ENCODE data around the gene DSEL. TPM values are rescaled to one million over a fixed set of nuclear protein-coding genes. Genes with fewer than 3 reads are reported as not detected.

DSEL gene
- total RNA-seq, 2 experiments from 2014 or later, result not detected

DNA sequence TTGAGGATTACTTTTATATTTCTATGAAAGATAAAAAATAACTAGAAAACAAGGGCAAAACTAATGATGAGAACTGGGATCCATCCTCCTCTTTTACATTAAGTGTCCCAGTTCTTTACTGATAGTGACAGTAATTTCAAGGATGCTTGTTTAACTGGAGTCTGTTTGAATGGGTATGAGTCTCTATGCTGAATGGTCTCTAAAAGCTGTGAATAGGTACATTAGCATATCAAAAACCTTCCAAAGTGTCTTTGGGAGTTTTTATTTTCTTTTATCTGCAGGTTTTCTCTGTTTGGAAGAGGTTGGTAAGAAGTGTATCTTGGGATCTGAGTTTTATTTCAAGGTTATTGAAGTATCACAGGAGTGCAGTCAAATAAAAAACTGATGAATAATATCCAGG lies 30.0 kb downstream of the DSEL start:
- H3K79me2 ChIP-seq (ENCODE audit: insufficient read depth, low read depth, low read length), result no peaks in the 10 kb centered on the region

DNA sequence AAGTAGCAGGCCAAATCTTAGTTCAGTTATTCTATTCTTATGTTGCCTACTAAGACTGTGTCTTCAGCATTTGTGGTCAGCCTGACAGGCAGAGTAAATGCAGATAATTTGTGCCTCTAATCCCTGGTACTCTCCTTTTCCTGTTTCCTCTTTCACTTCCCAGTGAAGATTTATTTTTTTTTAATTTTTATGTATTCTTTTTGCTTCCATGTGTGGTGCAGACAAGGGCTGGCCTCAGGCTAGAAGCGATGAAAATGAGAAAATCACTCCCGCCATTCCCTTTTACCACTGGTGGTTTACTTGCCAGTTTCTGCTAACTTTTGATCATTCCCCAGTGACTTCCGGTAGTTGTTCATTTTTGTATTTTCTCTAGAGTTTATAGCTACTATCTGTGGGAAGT lies 30.9 kb downstream of the DSEL start:
- TF ChIP-seq EZH2phosphoT487 (IDR thresholded peaks at IDR 0.05; ENCODE audit: borderline replicate concordance, low read depth, low read length), result no peak
- TF ChIP-seq, protein P1, sequence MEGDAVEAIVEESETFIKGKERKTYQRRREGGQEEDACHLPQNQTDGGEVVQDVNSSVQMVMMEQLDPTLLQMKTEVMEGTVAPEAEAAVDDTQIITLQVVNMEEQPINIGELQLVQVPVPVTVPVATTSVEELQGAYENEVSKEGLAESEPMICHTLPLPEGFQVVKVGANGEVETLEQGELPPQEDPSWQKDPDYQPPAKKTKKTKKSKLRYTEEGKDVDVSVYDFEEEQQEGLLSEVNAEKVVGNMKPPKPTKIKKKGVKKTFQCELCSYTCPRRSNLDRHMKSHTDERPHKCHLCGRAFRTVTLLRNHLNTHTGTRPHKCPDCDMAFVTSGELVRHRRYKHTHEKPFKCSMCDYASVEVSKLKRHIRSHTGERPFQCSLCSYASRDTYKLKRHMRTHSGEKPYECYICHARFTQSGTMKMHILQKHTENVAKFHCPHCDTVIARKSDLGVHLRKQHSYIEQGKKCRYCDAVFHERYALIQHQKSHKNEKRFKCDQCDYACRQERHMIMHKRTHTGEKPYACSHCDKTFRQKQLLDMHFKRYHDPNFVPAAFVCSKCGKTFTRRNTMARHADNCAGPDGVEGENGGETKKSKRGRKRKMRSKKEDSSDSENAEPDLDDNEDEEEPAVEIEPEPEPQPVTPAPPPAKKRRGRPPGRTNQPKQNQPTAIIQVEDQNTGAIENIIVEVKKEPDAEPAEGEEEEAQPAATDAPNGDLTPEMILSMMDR (conservative IDR thresholded peaks at IDR 0.05; ENCODE audit: low read length), result no peak
- ChIA-PET POLR2A (no interaction called here), CTCF (ENCODE audit: unreplicated experiment) (no interaction called here)
- Histone ChIP-seq H3K36me3 (ENCODE audit: insufficient read depth, low read length) (no peaks in the 10 kb centered on the region), H3K9me2 (ENCODE audit: insufficient read depth, low read length) (no peaks in the 10 kb centered on the region), H3K4me2 (ENCODE audit: low read length) (no peak overlapping the region), H2AFZ (ENCODE audit: low read length) (no peak overlapping the region), H4K20me1 (ENCODE audit: insufficient read depth, low read length) (no peaks in the 10 kb centered on the region), H3K79me2 (ENCODE audit: insufficient read depth, low read depth, low read length) (no peaks in the 10 kb centered on the region), H3K27ac (ENCODE audit: low read depth, low read length, poor library complexity, severe bottlenecking) (no peak overlapping the region), H3K4me1 (ENCODE audit: insufficient read depth, low read length, poor library complexity, severe bottlenecking) (no peaks in the 10 kb centered on the region), H3K4me3 (ENCODE audit: low read depth, low read length, poor library complexity, severe bottlenecking) (no peak overlapping the region), H3K9me3 (ENCODE audit: low read length) (no peaks in the 10 kb centered on the region)
- BruUV-seq (replicated peaks), result no TSS peak
- no peak for DNase-seq (ENCODE audit: low spot score)
- intact Hi-C loops (cut with micrococcal nuclease; ENCODE audit: unreplicated experiment), result no loop called here

More for the DNA sequence above, 30.0 kb downstream of the DSEL start:
- Histone ChIP-seq H3K9me2 (ENCODE audit: insufficient read depth, low read length) (no peaks in the 10 kb centered on the region), H3K36me3 (ENCODE audit: insufficient read depth, low read length) (no peaks in the 10 kb centered on the region), H3K4me1 (ENCODE audit: insufficient read depth, low read length, poor library complexity, severe bottlenecking) (no peaks in the 10 kb centered on the region), H3K9me3 (ENCODE audit: low read length) (no peaks in the 10 kb centered on the region), H4K20me1 (ENCODE audit: insufficient read depth, low read length) (no peaks in the 10 kb centered on the region), H3K4me3 (ENCODE audit: low read depth, low read length, poor library complexity, severe bottlenecking) (no peak overlapping the region), H3K4me2 (ENCODE audit: low read length) (no peak overlapping the region), H3K27ac (ENCODE audit: low read depth, low read length, poor library complexity, severe bottlenecking) (no peak overlapping the region), H2AFZ (ENCODE audit: low read length) (no peak overlapping the region)
- POLR2A ChIA-PET, result no interaction called here
- CTCF ChIA-PET (ENCODE audit: unreplicated experiment), result no interaction called here
- no TSS peak for BruUV-seq (replicated peaks)
- intact Hi-C loops (cut with micrococcal nuclease; ENCODE audit: unreplicated experiment), result no loop called here
- TF ChIP-seq, protein P1 (conservative IDR thresholded peaks at IDR 0.05; ENCODE audit: low read length), result no peak
- no peak for TF ChIP-seq EZH2phosphoT487 (IDR thresholded peaks at IDR 0.05; ENCODE audit: borderline replicate concordance, low read depth, low read length)
- DNase-seq (ENCODE audit: low spot score), result no peak

DNA sequence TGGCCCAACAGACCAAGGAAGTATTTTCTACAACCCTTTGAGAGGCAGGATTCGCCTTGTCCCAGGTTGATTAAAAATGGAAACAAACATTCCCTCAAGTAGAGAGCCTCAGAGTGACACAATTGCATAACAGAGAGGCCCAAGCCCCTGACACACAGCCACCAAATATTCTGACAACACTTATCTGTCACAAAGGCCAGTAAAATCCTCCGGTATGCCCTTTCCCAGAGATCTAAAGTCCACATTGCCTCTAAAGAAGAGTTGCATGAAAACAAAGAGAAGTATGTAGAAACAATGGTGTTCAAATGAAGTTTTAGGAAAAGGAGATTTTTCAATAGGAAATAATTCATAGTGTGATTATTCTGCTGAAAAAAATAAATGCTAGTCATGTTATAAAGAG lies 32.1 kb downstream of the DSEL start:
- POLR2A ChIA-PET, result no interaction called here
- no TSS peak for BruUV-seq (replicated peaks)
- intact Hi-C loops (cut with micrococcal nuclease; ENCODE audit: unreplicated experiment), result no loop called here

More for the DNA sequence above, 32.1 kb downstream of the DSEL start:
- Histone ChIP-seq H3K79me2 (ENCODE audit: insufficient read depth, low read depth, low read length) (no peaks in the 10 kb centered on the region), H3K36me3 (ENCODE audit: insufficient read depth, low read length) (no peaks in the 10 kb centered on the region), H2AFZ (ENCODE audit: low read length) (no peak overlapping the region), H3K9me2 (ENCODE audit: insufficient read depth, low read length) (no peaks in the 10 kb centered on the region), H4K20me1 (ENCODE audit: insufficient read depth, low read length) (no peaks in the 10 kb centered on the region), H3K4me3 (ENCODE audit: low read depth, low read length, poor library complexity, severe bottlenecking) (no peak overlapping the region), H3K4me2 (ENCODE audit: low read length) (no peak overlapping the region), H3K9me3 (ENCODE audit: low read length) (no peaks in the 10 kb centered on the region), H3K4me1 (ENCODE audit: insufficient read depth, low read length, poor library complexity, severe bottlenecking) (no peaks in the 10 kb centered on the region), H3K27ac (ENCODE audit: low read depth, low read length, poor library complexity, severe bottlenecking) (no peak overlapping the region)
- CTCF ChIA-PET (ENCODE audit: unreplicated experiment), result no interaction called here
- no peak for DNase-seq (ENCODE audit: low spot score)
- TF ChIP-seq EZH2phosphoT487 (IDR thresholded peaks at IDR 0.05; ENCODE audit: borderline replicate concordance, low read depth, low read length), result no peak
